Loucy (cell line): ENCODE data around the gene GPR146.

Source experiments
- H2AFZ ChIP-seq: fragments of 200-600 bp; sonication (generic); 2 replicates; pipeline ENCODE4 v1.6.0; 2016; ENCODE audit warnings: antibody characterized with exemption, mild to moderate bottlenecking, low read length, moderate library complexity
- H3F3A ChIP-seq: fragments of 200-600 bp; 2 replicates; pipeline ENCODE4 v1.6.0; 2016; ENCODE audit warnings: antibody characterized with exemption, low read depth, mild to moderate bottlenecking
- H3K27me3 ChIP-seq: fragments of 200-600 bp; sonication (generic); 2 replicates; pipeline ENCODE4 v1.6.1; 2014; ENCODE audit warnings: low read length, mild to moderate bottlenecking; ENCODE audit not compliant: insufficient read depth, poor library complexity, severe bottlenecking
- H3K36me3 ChIP-seq: fragments of 200-600 bp; sonication (generic); 2 replicates; pipeline ENCODE4 v1.6.1; 2016; ENCODE audit warnings: low read length; ENCODE audit not compliant: insufficient read depth
- H3K4me1 ChIP-seq: fragments of 200-600 bp; sonication (generic); 2 replicates; pipeline ENCODE4 v1.5.1; 2014; ENCODE audit warnings: low read length, mild to moderate bottlenecking; ENCODE audit not compliant: insufficient read depth, poor library complexity, severe bottlenecking
- H3K4me2 ChIP-seq: fragments of 200-600 bp; sonication (generic); 2 replicates; pipeline ENCODE4 v1.6.0; 2014; ENCODE audit warnings: antibody characterized with exemption, low read length, low read depth, mild to moderate bottlenecking; ENCODE audit not compliant: poor library complexity, severe bottlenecking
- H3K4me3 ChIP-seq: fragments of 200-600 bp; sonication (generic); 2 replicates; pipeline ENCODE4 v1.5.1; 2014; ENCODE audit warnings: low read length, mild to moderate bottlenecking, mixed read lengths; ENCODE audit not compliant: poor library complexity, severe bottlenecking
- H3K79me2 ChIP-seq: fragments of 200-600 bp; sonication (generic); 2 replicates; pipeline ENCODE4 v1.6.1; 2014; ENCODE audit warnings: low read length; ENCODE audit not compliant: insufficient read depth
- H3K9ac ChIP-seq: fragments of 200-600 bp; sonication (generic); 2 replicates; pipeline ENCODE4 v1.6.0; 2014; ENCODE audit warnings: mild to moderate bottlenecking, low read depth, low read length, moderate library complexity; ENCODE audit not compliant: poor library complexity, severe bottlenecking
- H3K9me2 ChIP-seq: fragments of 200-600 bp; sonication (generic); replicated peaks from 2 replicates; pipeline ENCODE4 v1.6.1; 2016; ENCODE audit warnings: low read depth, low read length, mixed read lengths
- H3K9me3 ChIP-seq: fragments of 200-600 bp; sonication (generic); 2 replicates; pipeline ENCODE4 v1.6.1; 2014; ENCODE audit warnings: mild to moderate bottlenecking, antibody characterized with exemption, low read length, low read depth; ENCODE audit not compliant: insufficient read depth
- H4K20me1 ChIP-seq: fragments of 200-600 bp; sonication (generic); 2 replicates; pipeline ENCODE4 v1.6.0; 2014; ENCODE audit warnings: antibody characterized with exemption, low read length, mild to moderate bottlenecking; ENCODE audit not compliant: insufficient read depth, poor library complexity, severe bottlenecking
- EZH2phosphoT487 ChIP-seq: fragments of 200-600 bp; IDR thresholded peaks from 2 replicates; pipeline ENCODE4 v1.6.1; 2018; ENCODE audit warnings: antibody characterized with exemption, mild to moderate bottlenecking, moderate library complexity, borderline replicate concordance
- TF ChIP-seq, protein P1 (sequence below): fragments of 200-600 bp; sonication (generic); conservative IDR thresholded peaks from 2 replicates; pipeline ENCODE4 v1.5.1; 2014; ENCODE audit warnings: mild to moderate bottlenecking, antibody characterized with exemption, low read length

The GPR146 gene

DNA sequence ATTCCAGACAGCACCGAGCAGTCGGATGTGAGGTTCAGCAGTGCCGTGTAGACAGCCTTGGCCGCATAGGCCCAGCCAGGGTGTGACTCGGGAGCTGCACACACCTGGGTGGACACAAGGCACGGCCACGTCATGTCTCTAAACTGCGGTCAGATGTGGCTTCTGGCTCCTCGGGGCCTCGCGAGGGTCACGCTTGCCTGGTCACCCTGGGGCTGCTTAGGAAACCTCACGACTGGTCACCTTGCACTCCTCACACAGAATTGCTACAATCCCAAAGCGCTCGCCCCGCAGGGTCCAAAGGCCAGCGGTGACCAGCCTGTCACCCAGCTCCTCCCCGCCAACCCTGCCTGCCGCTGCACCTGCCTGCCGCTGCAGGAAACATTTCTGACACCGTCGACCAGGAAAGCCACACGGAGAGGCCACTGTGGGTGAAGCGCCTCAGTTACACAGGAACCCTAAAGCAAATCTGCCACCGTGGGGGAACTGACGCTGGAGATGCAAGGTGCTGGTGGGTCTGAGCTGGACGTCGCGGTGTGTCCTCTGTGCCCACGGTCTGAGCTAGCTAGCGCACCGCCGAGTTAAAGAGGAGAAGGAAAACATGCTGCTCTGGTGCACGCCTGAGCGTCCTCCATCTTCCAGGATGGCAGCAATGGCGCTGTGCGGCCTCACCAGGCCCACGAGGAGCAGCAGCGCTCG lies 48.6 kb downstream of the GPR146 start:
- TF ChIP-seq EZH2phosphoT487 = no peak
- TF ChIP-seq, protein P1, sequence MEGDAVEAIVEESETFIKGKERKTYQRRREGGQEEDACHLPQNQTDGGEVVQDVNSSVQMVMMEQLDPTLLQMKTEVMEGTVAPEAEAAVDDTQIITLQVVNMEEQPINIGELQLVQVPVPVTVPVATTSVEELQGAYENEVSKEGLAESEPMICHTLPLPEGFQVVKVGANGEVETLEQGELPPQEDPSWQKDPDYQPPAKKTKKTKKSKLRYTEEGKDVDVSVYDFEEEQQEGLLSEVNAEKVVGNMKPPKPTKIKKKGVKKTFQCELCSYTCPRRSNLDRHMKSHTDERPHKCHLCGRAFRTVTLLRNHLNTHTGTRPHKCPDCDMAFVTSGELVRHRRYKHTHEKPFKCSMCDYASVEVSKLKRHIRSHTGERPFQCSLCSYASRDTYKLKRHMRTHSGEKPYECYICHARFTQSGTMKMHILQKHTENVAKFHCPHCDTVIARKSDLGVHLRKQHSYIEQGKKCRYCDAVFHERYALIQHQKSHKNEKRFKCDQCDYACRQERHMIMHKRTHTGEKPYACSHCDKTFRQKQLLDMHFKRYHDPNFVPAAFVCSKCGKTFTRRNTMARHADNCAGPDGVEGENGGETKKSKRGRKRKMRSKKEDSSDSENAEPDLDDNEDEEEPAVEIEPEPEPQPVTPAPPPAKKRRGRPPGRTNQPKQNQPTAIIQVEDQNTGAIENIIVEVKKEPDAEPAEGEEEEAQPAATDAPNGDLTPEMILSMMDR = no peak
- Histone ChIP-seq H3K79me2 (no peaks in the 10 kb centered on the region), H3K36me3 (no peaks in the 10 kb centered on the region), H3K4me1 (no peaks in the 10 kb centered on the region), H3K4me2 (no peak overlapping the region), H3F3A (no peaks in the 10 kb centered on the region), H3K4me3 (no peak overlapping the region), H4K20me1 (no peaks in the 10 kb centered on the region), H3K9ac (no peak overlapping the region), H3K9me2 (no peaks in the 10 kb centered on the region), H2AFZ (no peak overlapping the region), H3K27me3 (no peaks in the 10 kb centered on the region), H3K9me3 (no peaks in the 10 kb centered on the region)

DNA sequence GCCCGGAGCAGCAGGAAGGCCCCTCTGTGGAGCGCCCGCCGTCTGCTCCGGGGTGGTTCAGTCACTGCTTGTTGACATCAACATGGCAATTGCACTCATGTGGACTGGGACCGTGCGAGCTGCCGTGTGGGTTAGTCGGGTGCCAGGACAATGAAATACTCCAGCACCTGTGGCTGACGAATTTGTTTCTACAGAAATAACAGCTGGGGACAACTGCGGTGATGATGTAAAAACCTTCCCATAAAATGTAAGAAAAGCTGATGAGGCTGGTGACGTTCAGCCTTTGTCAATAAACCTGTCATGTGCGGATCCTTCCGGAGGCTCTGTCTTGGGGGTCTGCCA lies 49.1 kb downstream of the GPR146 start:
- TF ChIP-seq, protein P1 = no peak
- TF ChIP-seq EZH2phosphoT487 = no peak
- no peaks in the 10 kb centered on the region for H3K4me1 ChIP-seq
- no peaks in the 10 kb centered on the region for H3K27me3 ChIP-seq
- H2AFZ ChIP-seq = no peak overlapping the region
- H3K36me3 ChIP-seq = no peaks in the 10 kb centered on the region
- H4K20me1 ChIP-seq = no peaks in the 10 kb centered on the region
- H3K9ac ChIP-seq = no peak overlapping the region
- H3F3A ChIP-seq = no peaks in the 10 kb centered on the region
- H3K9me2 ChIP-seq = no peaks in the 10 kb centered on the region
- H3K4me2 ChIP-seq = no peak overlapping the region
- H3K4me3 ChIP-seq = no peak overlapping the region
- no peaks in the 10 kb centered on the region for H3K9me3 ChIP-seq
- H3K79me2 ChIP-seq = no peaks in the 10 kb centered on the region

DNA sequence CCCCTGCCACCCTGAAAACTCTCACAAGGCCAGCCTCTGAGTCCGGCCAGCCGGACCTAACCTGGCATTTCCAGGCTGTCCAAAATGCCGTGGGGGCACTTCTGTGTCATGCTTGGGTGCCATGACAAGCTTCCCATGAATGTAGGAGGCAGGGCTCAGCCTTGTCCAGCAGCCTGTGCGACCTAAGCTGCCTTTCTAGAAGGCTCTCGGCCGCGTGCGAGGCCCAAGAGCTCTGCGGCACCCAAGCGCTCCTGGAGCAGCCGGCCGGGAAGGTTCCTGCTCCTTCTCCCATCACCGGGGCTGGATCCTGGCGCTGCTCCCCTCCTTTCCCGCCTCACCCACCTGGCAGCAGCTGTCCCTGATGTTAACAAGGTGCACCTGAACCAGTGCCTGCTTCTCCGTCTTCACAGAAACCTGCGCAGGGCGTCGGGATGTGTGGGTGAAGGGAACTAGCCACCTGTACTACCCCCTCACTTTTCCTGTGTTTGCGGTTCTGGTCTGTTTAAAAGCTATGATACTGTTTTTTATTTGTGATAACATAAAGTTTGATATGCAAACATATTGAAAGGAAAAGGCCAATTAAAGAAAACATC lies 49.7 kb downstream of the GPR146 start:
- Histone ChIP-seq H3K4me1 (no peaks in the 10 kb centered on the region), H2AFZ (no peak overlapping the region), H3K27me3 (no peaks in the 10 kb centered on the region), H3F3A (no peaks in the 10 kb centered on the region), H3K79me2 (no peaks in the 10 kb centered on the region), H3K36me3 (no peaks in the 10 kb centered on the region), H3K4me2 (no peak overlapping the region), H3K9me2 (no peaks in the 10 kb centered on the region), H4K20me1 (no peaks in the 10 kb centered on the region), H3K4me3 (no peak overlapping the region), H3K9me3 (no peaks in the 10 kb centered on the region), H3K9ac (no peak overlapping the region)
- TF ChIP-seq EZH2phosphoT487 = no peak
- TF ChIP-seq, protein P1 = no peak
